GM12892 (cell line): ENCODE measurements around the gene CRYAA.
"Not testable (repeated sequence)": the region's sequence is repeated elsewhere in the genome, so short reads cannot be mapped to it uniquely, and the experiment has no call there.

ENCODE experiments used
- POLR2A ChIP-seq: IDR thresholded peaks from 2 replicates; pipeline ENCODE4 v1.6.1; 2011; ENCODE audit warnings: low read depth, low read length, control low read depth
- POLR2AphosphoS5 ChIP-seq: IDR thresholded peaks from 2 replicates; pipeline ENCODE4 v1.6.1; 2011; ENCODE audit warnings: low read depth, low read length, control low read depth
- TAF1 ChIP-seq: IDR thresholded peaks from 2 replicates; pipeline ENCODE4 v1.6.1; 2011; ENCODE audit warnings: low read depth, mild to moderate bottlenecking, control low read depth, low read length, borderline replicate concordance

DNA sequence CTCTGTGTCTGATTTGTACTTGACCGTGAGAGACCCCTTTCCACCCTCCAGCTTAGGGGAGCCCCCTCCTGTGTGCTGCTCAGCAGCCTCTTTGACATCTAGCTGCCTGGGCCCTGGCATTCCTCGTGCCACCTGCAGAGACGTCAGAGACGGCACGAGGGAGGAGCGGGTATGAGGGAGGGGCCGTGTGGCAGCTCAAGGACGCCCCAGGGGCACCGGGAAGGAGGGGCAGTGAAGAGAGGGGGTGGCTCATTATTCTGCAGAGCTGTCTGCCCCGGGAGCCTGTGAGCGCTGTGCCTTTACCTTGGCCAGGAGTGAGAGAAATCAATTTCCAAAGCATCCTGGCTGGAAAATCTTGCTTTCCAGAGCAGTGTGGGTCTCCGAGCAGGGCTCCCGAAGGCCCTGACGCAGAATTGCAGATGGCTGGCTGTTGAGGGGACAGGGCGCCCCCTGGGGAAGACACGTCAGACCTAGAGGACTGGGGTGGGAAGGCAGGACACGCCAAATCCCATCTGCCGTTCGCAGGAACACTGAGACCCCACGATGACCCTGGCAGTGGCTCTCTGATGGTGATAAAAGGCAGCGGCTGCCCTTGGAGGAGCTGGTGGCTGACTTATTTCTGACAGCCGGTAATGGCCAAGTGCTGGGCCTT is 9.5 kb downstream of the CRYAA start:
- TF ChIP-seq POLR2A, TAF1, POLR2AphosphoS5: not testable (repeated sequence)
